GM12878 (cell line): ENCODE results near the gene CFAP54.

Experiments used
- CREB1 ChIP-seq: IDR thresholded peaks from 2 replicates; pipeline ENCODE4 v1.6.1; 2012; ENCODE audit warnings: low read depth, mild to moderate bottlenecking, inconsistent platforms
- EP300 ChIP-seq, 2 experiments: fragments of 150-350 bp in 1 of 2; IDR thresholded peaks; 2 replicates each; pipeline ENCODE4 v1.6.1; 2011 to 2012; ENCODE audit warnings: low read depth in 2 of 2, low read length in 2 of 2, borderline replicate concordance in 1 of 2, improper control_type of control experiment in 1 of 2, inconsistent platforms in 1 of 2; ENCODE audit not compliant: control insufficient read depth in 1 of 2
- LARP7 ChIP-seq: fragments of 450-650 bp; IDR thresholded peaks from 2 replicates; pipeline ENCODE4 v1.6.1; 2017; ENCODE audit warnings: mild to moderate bottlenecking
- TARDBP ChIP-seq: IDR thresholded peaks from 2 replicates; pipeline ENCODE4 v1.6.1; 2016; ENCODE audit warnings: borderline replicate concordance
- TF ChIP-seq, protein P1 (sequence below), 3 experiments: IDR thresholded peaks in 2 of 3; conservative IDR thresholded peaks in 1 of 3; 2 replicates each; pipeline ENCODE4 v1.5.1; 2011; ENCODE audit warnings: low read depth in 3 of 3, low read length in 3 of 3, mild to moderate bottlenecking in 3 of 3, control low read depth in 2 of 3, moderate library complexity in 2 of 3, inconsistent platforms in 1 of 3, mixed read lengths in 1 of 3; ENCODE audit not compliant: control insufficient read depth in 2 of 3, insufficient read depth in 1 of 3; ENCODE audit errors: extremely low read depth in 1 of 3
- TF ChIP-seq, protein P2 (sequence below): IDR thresholded peaks from 2 replicates; pipeline ENCODE4 v1.6.1; 2012; ENCODE audit warnings: improper control_type of control experiment, low read depth, low read length; ENCODE audit not compliant: insufficient replicate concordance

DNA sequence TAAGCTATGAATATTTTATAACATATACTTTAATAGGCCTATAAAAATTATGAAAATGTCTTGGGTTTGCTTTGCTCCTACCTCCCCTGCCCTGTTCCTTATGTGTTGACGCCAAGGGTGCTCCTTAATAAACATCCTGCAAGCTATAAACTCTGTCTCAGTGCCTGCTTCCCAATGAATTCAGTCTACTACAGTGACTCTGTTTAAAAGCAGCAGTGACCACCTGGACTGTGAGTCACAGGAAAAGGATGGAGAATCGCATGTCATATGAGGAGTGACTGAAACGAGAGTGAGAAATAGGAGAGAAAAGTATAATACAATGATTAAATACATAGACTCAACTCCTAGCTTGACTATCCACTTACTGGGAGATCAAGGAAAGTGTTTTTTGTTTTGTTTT lies 41.1 kb upstream of the CFAP54 start:
- TF ChIP-seq EP300 (IDR thresholded peaks at IDR 0.05; ENCODE audit: borderline replicate concordance in 1 of 2, control insufficient read depth in 1 of 2, low read depth in 2 of 2, low read length in 2 of 2) (no peak), CREB1 (no peak), TARDBP (no peak), LARP7 (no peak)
- TF ChIP-seq, protein P1, sequence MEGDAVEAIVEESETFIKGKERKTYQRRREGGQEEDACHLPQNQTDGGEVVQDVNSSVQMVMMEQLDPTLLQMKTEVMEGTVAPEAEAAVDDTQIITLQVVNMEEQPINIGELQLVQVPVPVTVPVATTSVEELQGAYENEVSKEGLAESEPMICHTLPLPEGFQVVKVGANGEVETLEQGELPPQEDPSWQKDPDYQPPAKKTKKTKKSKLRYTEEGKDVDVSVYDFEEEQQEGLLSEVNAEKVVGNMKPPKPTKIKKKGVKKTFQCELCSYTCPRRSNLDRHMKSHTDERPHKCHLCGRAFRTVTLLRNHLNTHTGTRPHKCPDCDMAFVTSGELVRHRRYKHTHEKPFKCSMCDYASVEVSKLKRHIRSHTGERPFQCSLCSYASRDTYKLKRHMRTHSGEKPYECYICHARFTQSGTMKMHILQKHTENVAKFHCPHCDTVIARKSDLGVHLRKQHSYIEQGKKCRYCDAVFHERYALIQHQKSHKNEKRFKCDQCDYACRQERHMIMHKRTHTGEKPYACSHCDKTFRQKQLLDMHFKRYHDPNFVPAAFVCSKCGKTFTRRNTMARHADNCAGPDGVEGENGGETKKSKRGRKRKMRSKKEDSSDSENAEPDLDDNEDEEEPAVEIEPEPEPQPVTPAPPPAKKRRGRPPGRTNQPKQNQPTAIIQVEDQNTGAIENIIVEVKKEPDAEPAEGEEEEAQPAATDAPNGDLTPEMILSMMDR (IDR thresholded peaks at IDR 0.05 in 2 of 3, conservative IDR thresholded peaks at IDR 0.05 in 1 of 3; ENCODE audit: control insufficient read depth in 2 of 3, extremely low read depth in 1 of 3, insufficient read depth in 1 of 3, low read depth in 3 of 3, low read length in 3 of 3), result no peak
- TF ChIP-seq, protein P2, sequence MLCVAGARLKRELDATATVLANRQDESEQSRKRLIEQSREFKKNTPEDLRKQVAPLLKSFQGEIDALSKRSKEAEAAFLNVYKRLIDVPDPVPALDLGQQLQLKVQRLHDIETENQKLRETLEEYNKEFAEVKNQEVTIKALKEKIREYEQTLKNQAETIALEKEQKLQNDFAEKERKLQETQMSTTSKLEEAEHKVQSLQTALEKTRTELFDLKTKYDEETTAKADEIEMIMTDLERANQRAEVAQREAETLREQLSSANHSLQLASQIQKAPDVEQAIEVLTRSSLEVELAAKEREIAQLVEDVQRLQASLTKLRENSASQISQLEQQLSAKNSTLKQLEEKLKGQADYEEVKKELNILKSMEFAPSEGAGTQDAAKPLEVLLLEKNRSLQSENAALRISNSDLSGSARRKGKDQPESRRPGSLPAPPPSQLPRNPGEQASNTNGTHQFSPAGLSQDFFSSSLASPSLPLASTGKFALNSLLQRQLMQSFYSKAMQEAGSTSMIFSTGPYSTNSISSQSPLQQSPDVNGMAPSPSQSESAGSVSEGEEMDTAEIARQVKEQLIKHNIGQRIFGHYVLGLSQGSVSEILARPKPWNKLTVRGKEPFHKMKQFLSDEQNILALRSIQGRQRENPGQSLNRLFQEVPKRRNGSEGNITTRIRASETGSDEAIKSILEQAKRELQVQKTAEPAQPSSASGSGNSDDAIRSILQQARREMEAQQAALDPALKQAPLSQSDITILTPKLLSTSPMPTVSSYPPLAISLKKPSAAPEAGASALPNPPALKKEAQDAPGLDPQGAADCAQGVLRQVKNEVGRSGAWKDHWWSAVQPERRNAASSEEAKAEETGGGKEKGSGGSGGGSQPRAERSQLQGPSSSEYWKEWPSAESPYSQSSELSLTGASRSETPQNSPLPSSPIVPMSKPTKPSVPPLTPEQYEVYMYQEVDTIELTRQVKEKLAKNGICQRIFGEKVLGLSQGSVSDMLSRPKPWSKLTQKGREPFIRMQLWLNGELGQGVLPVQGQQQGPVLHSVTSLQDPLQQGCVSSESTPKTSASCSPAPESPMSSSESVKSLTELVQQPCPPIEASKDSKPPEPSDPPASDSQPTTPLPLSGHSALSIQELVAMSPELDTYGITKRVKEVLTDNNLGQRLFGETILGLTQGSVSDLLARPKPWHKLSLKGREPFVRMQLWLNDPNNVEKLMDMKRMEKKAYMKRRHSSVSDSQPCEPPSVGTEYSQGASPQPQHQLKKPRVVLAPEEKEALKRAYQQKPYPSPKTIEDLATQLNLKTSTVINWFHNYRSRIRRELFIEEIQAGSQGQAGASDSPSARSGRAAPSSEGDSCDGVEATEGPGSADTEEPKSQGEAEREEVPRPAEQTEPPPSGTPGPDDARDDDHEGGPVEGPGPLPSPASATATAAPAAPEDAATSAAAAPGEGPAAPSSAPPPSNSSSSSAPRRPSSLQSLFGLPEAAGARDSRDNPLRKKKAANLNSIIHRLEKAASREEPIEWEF, result no peak
